Karpas-422 (cell line): ENCODE data around the gene CGGBP1. TPM values are rescaled to one million over a fixed set of nuclear protein-coding genes. Genes with fewer than 3 reads are reported as not detected.
A peak's percentile ranks its signal among the peaks of the same experiment; 100 is the strongest.

Experiments
- DNase-seq: peaks from one replicate; pipeline ENCODE4 v3.0.0-alpha.2; 2015
- H2AFZ ChIP-seq: fragments of 200-600 bp; sonication (generic); 2 replicates; pipeline ENCODE4 v1.6.1; 2014; ENCODE audit warnings: antibody characterized with exemption, low read length, mixed read lengths
- H3K27ac ChIP-seq: fragments of 200-600 bp; sonication (generic); 2 replicates; pipeline ENCODE4 v1.5.1; 2014; ENCODE audit warnings: mild to moderate bottlenecking, low read length, moderate library complexity
- H3K27me3 ChIP-seq: fragments of 200-600 bp; sonication (generic); 2 replicates; pipeline ENCODE4 v1.6.1; 2014; ENCODE audit warnings: low read length, mixed read lengths
- H3K36me3 ChIP-seq: fragments of 200-600 bp; sonication (generic); 2 replicates; pipeline ENCODE4 v1.6.1; 2014; ENCODE audit warnings: low read length, mixed read lengths; ENCODE audit not compliant: insufficient read depth
- H3K4me1 ChIP-seq: fragments of 200-600 bp; sonication (generic); 2 replicates; pipeline ENCODE4 v1.6.1; 2014; ENCODE audit warnings: mild to moderate bottlenecking, low read length, mixed read lengths
- H3K4me2 ChIP-seq: fragments of 200-600 bp; sonication (generic); 2 replicates; pipeline ENCODE4 v1.6.1; 2014; ENCODE audit warnings: low read length, low read depth, mild to moderate bottlenecking; ENCODE audit not compliant: poor library complexity, severe bottlenecking
- H3K4me3 ChIP-seq: fragments of 200-600 bp; sonication (generic); 2 replicates; pipeline ENCODE4 v1.5.1; 2014; ENCODE audit warnings: mild to moderate bottlenecking, antibody characterized with exemption, low read length, mixed read lengths
- H3K79me2 ChIP-seq: fragments of 200-600 bp; sonication (generic); 2 replicates; pipeline ENCODE4 v1.6.1; 2014; ENCODE audit warnings: mild to moderate bottlenecking, low read length, mixed read lengths
- H3K9ac ChIP-seq: fragments of 200-600 bp; sonication (generic); 2 replicates; pipeline ENCODE4 v1.6.0; 2014; ENCODE audit warnings: low read length
- H3K9me2 ChIP-seq: fragments of 200-600 bp; sonication (generic), shearing (Covaris generic); replicated peaks from 2 replicates; pipeline ENCODE4 v1.6.0; 2014; ENCODE audit warnings: mild to moderate bottlenecking, low read length, moderate library complexity; ENCODE audit not compliant: insufficient read depth
- H3K9me3 ChIP-seq: fragments of 300-700, 200-600 bp; sonication (generic); 2 replicates; pipeline ENCODE4 v1.6.1; 2014; ENCODE audit warnings: low read length, mixed read lengths
- H4K20me1 ChIP-seq: fragments of 200-600 bp; sonication (generic); 2 replicates; pipeline ENCODE4 v1.6.1; 2014; ENCODE audit warnings: mild to moderate bottlenecking, antibody characterized with exemption, low read length, low read depth; ENCODE audit not compliant: insufficient read depth
- total RNA-seq: library from RNA; depleted of rRNA; stranded (reverse); fragments of >200 nt; shearing (Covaris generic); gene quantifications from 2 replicates; pipeline ENCODE4 v1.2.3, GENCODE V29; 2014; ENCODE audit warnings: low replicate concordance; rRNA removed

CGGBP1 gene
- 56.9 and 114 TPM in 2 replicates for total RNA-seq

GRCh38 chr3:88058581-88059379, at the start of gene CGGBP1, which contains the start of gene ZNF654:
TSS of gene CGGBP1 (minus strand) at chr3:88059005. CDS start at chr3:88055976, 3,029 bp downstream.
TSS of gene ZNF654 (plus strand) at chr3:88059255. CDS start at chr3:88059320, 65 bp downstream.
- Histone ChIP-seq H3K79me2 (peaks cover 63% of the 10 kb centered on the region), H3K4me1 (peaks cover 34% of the 10 kb centered on the region)

GRCh38 chr3:88105325-88105724, 46.5 kb upstream of the CGGBP1 start:
- Histone ChIP-seq H3K79me2 (peaks cover 90% of the 10 kb centered on the region), H3K27me3 (no peaks in the 10 kb centered on the region), H3K36me3 (peaks cover 13% of the 10 kb centered on the region), H3K4me2 (no peak overlapping the region), H3K9me3 (no peaks in the 10 kb centered on the region), H3K27ac (no peak overlapping the region), H3K9me2 (no peaks in the 10 kb centered on the region), H3K9ac (no peak overlapping the region), H3K4me3 (no peak overlapping the region), H2AFZ (no peak overlapping the region), H4K20me1 (no peaks in the 10 kb centered on the region), H3K4me1 (peaks cover 29% of the 10 kb centered on the region)
- DNase-seq = no peak

More at GRCh38 chr3:88058581-88059379, at the start of gene CGGBP1, which contains the start of gene ZNF654:
- Histone ChIP-seq H3K4me3 (peak within 1 kb of the TSS; percentile 93), H3K9ac (peak within 1 kb of the TSS; percentile 93), H3K4me2 (peak within 1 kb of the TSS; percentile 87), H3K27me3 (no peaks in the 10 kb centered on the region), H3K36me3 (peaks cover 33% of the 10 kb centered on the region), H3K9me3 (no peaks in the 10 kb centered on the region; the same call in 1 of the 2 replicates), H3K9me2 (no peaks in the 10 kb centered on the region), H2AFZ (peak within 1 kb of the TSS; percentile 61; the same call in 1 of the 2 replicates), H4K20me1 (peaks cover 25% of the 10 kb centered on the region; the same call in 1 of the 2 replicates), H3K27ac (peak within 1 kb of the TSS; percentile 68)
- DNase-seq = peak; percentile 99

GRCh38 chr3:88101142-88101541, 42.3 kb upstream of the CGGBP1 start:
- H3K36me3 ChIP-seq = peaks cover 20% of the 10 kb centered on the region
- H3K4me1 ChIP-seq = peaks cover 16% of the 10 kb centered on the region
- 0 out of 2 replicates have a peak overlapping the region, but pooled peaks have one; percentile 8 for H3K27ac ChIP-seq
- H2AFZ ChIP-seq = no peak overlapping the region
- H3K27me3 ChIP-seq = no peaks in the 10 kb centered on the region
- no peak overlapping the region for H3K9ac ChIP-seq
- H3K4me3 ChIP-seq = no peak overlapping the region
- peak; percentile 73 for DNase-seq
- no peaks in the 10 kb centered on the region for H3K9me2 ChIP-seq
- H3K79me2 ChIP-seq = peaks cover 63% of the 10 kb centered on the region
- no peaks in the 10 kb centered on the region for H3K9me3 ChIP-seq
- H4K20me1 ChIP-seq = no peaks in the 10 kb centered on the region
- H3K4me2 ChIP-seq = peak overlapping the region; percentile 11

- Histone ChIP-seq H3K9me2 (no peaks in the 10 kb centered on the region), H3K27me3 (no peaks in the 10 kb centered on the region), H3K79me2 (peaks cover 69% of the 10 kb centered on the region), H3K4me3 (no peak overlapping the region), H2AFZ (no peak overlapping the region), H4K20me1 (no peaks in the 10 kb centered on the region), H3K36me3 (peaks cover 35% of the 10 kb centered on the region), H3K27ac (no peak overlapping the region), H3K4me2 (no peak overlapping the region), H3K4me1 (no peaks in the 10 kb centered on the region), H3K9me3 (no peaks in the 10 kb centered on the region), H3K9ac (no peak overlapping the region)
- DNase-seq = no peak
Measured at GRCh38 chr3:88093266-88093665, 34.5 kb upstream of the CGGBP1 start.

- Histone ChIP-seq H3K36me3 (peaks cover 44% of the 10 kb centered on the region), H3K9me3 (no peaks in the 10 kb centered on the region), H3K27me3 (no peaks in the 10 kb centered on the region), H3K9me2 (no peaks in the 10 kb centered on the region), H3K4me1 (no peaks in the 10 kb centered on the region), H3K27ac (no peak overlapping the region), H3K9ac (no peak overlapping the region), H3K79me2 (peaks cover 77% of the 10 kb centered on the region), H3K4me3 (no peak overlapping the region), H4K20me1 (no peaks in the 10 kb centered on the region), H2AFZ (no peak overlapping the region), H3K4me2 (no peak overlapping the region)
- no peak for DNase-seq
Measured at GRCh38 chr3:88092270-88092669, 33.5 kb upstream of the CGGBP1 start.

- Histone ChIP-seq H4K20me1 (no peaks in the 10 kb centered on the region), H3K27ac (no peak overlapping the region), H3K27me3 (no peaks in the 10 kb centered on the region), H3K4me3 (no peak overlapping the region), H3K9ac (no peak overlapping the region), H3K79me2 (peaks cover 75% of the 10 kb centered on the region), H3K9me2 (no peaks in the 10 kb centered on the region), H3K4me1 (no peaks in the 10 kb centered on the region), H2AFZ (no peak overlapping the region), H3K36me3 (peaks cover 49% of the 10 kb centered on the region), H3K9me3 (no peaks in the 10 kb centered on the region), H3K4me2 (no peak overlapping the region)
- DNase-seq = no peak
Measured at GRCh38 chr3:88090681-88091080, 31.9 kb upstream of the CGGBP1 start.

- H4K20me1 ChIP-seq = no peaks in the 10 kb centered on the region
- no peak overlapping the region for H3K27ac ChIP-seq
- no peak for DNase-seq
- no peaks in the 10 kb centered on the region for H3K9me2 ChIP-seq
- H3K4me3 ChIP-seq = no peak overlapping the region
- H3K9me3 ChIP-seq = no peaks in the 10 kb centered on the region
- H3K27me3 ChIP-seq = no peaks in the 10 kb centered on the region
- H3K4me1 ChIP-seq = no peaks in the 10 kb centered on the region
- no peak overlapping the region for H2AFZ ChIP-seq
- no peak overlapping the region for H3K4me2 ChIP-seq
- H3K9ac ChIP-seq = no peak overlapping the region
- H3K36me3 ChIP-seq = peaks cover 24% of the 10 kb centered on the region
- H3K79me2 ChIP-seq = peaks cover 91% of the 10 kb centered on the region
Measured at GRCh38 chr3:88084097-88084501, 25.3 kb upstream of the CGGBP1 start.

- no peak overlapping the region for H3K4me3 ChIP-seq
- DNase-seq = no peak
- H3K27ac ChIP-seq = no peak overlapping the region
- no peak overlapping the region for H2AFZ ChIP-seq
- peaks cover 18% of the 10 kb centered on the region for H3K36me3 ChIP-seq
- no peaks in the 10 kb centered on the region for H4K20me1 ChIP-seq
- no peaks in the 10 kb centered on the region for H3K27me3 ChIP-seq
- H3K9me3 ChIP-seq = no peaks in the 10 kb centered on the region
- no peaks in the 10 kb centered on the region for H3K4me1 ChIP-seq
- no peak overlapping the region for H3K9ac ChIP-seq
- no peaks in the 10 kb centered on the region for H3K9me2 ChIP-seq
- H3K4me2 ChIP-seq = no peak overlapping the region
- peaks cover 97% of the 10 kb centered on the region for H3K79me2 ChIP-seq
Measured at GRCh38 chr3:88082854-88083253, 24.0 kb upstream of the CGGBP1 start.
